Muscle of leg (tissue), 11 donors: Measurements from ENCODE around the gene KBTBD4. TPM values are rescaled to one million over a fixed set of nuclear protein-coding genes. Genes with fewer than 3 reads are reported as not detected.
A peak's percentile ranks its signal among the peaks of the same experiment; 100 is the strongest.
"Not testable (repeated sequence)": the region's sequence is repeated elsewhere in the genome, so short reads cannot be mapped to it uniquely, and the experiment has no call there.

Experiments
- DNase-seq: peaks from one replicate; pipeline ENCODE4 v3.0.0; 2013
- H3K27ac ChIP-seq: one replicate; pipeline ENCODE4 v1.5.1; 2013; ENCODE audit warnings: mild to moderate bottlenecking, low read length, control low read depth
- H3K27me3 ChIP-seq: one replicate; pipeline ENCODE4 v1.6.1; 2013; ENCODE audit warnings: low read length; ENCODE audit not compliant: control insufficient read depth, insufficient read depth
- H3K36me3 ChIP-seq: one replicate; pipeline ENCODE4 v1.6.1; 2013; ENCODE audit warnings: low read length; ENCODE audit not compliant: control insufficient read depth, insufficient read depth
- H3K4me1 ChIP-seq: one replicate; pipeline ENCODE4 v1.6.1; 2013; ENCODE audit warnings: low read length; ENCODE audit not compliant: control insufficient read depth, insufficient read depth
- H3K4me3 ChIP-seq: one replicate; pipeline ENCODE4 v1.5.1; 2013; ENCODE audit warnings: low read length, control low read depth
- H3K9me3 ChIP-seq: replicated peaks from 2 replicates; pipeline ENCODE4 v1.6.1; 2013; ENCODE audit warnings: low read depth, low read length; ENCODE audit not compliant: control insufficient read depth
- WGBS: methylation state at CpG from one replicate; pipeline ENCODE4 v1.1.5; 2013; ENCODE audit warnings: missing lambda C conversion rate; ENCODE audit not compliant: insufficient coverage; 5-methylcytosine and 5-hydroxymethylcytosine counted together
- polyA plus RNA-seq, 8 donors: library from polyadenylated mRNA; unstranded; fragments of 120-200 nt; gene quantifications; one replicate each; pipeline versions ENCODE4 v1.2.1 to v1.2.3, GENCODE V29; 2013; ENCODE audit warnings: inconsistent platforms in 1 of 8, low replicate concordance in 1 of 8; ENCODE audit not compliant: insufficient read length in 8 of 8, insufficient read depth in 1 of 8
- total RNA-seq: library from RNA; stranded (reverse); fragments of 120-200 nt; gene quantifications from one replicate; pipeline ENCODE4 v1.2.4, GENCODE V29; 2013

KBTBD4 gene
- total and polyA plus RNA-seq, 9 donors, result 11.8 to 16.5 (median 15.4) TPM

GRCh38 chr11:47564933-47565339 lies 13.8 kb downstream of the KBTBD4 start:
- Histone ChIP-seq H3K36me3 (peaks cover 14% of the 10 kb centered on the region), H3K4me1 (peaks cover 12% of the 10 kb centered on the region), H3K27ac (peak overlapping the region; percentile 71), H3K4me3 (peak overlapping the region; percentile 71), H3K27me3 (no peaks in the 10 kb centered on the region), H3K9me3 (no peaks in the 10 kb centered on the region)
- WGBS, result 0% methylated on average over 5 of the region's 11 CpGs
- DNase-seq, result no peak

- not testable (repeated sequence) for H3K4me3 ChIP-seq
These were observed 14.4 kb downstream of the KBTBD4 start for GRCh38 chr11:47564366-47564765.

GRCh38 chr11:47562393-47562792 lies 16.4 kb downstream of the KBTBD4 start:
- H3K4me3 ChIP-seq, H3K9me3 ChIP-seq, H3K36me3 ChIP-seq, DNase-seq, H3K27me3 ChIP-seq, H3K27ac ChIP-seq: not testable (repeated sequence)
- no CpG with 5 or more reads among the region's 4 CpGs for WGBS
- H3K4me1 ChIP-seq, result peaks cover 12% of the 10 kb centered on the region

More at GRCh38 chr11:47564366-47564765, 14.4 kb downstream of the KBTBD4 start:
- peaks cover 12% of the 10 kb centered on the region for H3K4me1 ChIP-seq
- not testable (repeated sequence) for H3K9me3 ChIP-seq, H3K36me3 ChIP-seq, DNase-seq, H3K27me3 ChIP-seq, H3K27ac ChIP-seq
- 94% methylated on average over 5 of the region's 10 CpGs for WGBS

- Histone ChIP-seq H3K9me3 (no peaks in the 10 kb centered on the region), H3K4me3 (no peak overlapping the region), H3K36me3 (no peaks in the 10 kb centered on the region), H3K4me1 (peaks cover 7% of the 10 kb centered on the region), H3K27me3 (no peaks in the 10 kb centered on the region), H3K27ac (no peak overlapping the region)
- WGBS, result 80% methylated on average over 2 of the region's 2 CpGs
- no peak for DNase-seq
These were observed 18.3 kb downstream of the KBTBD4 start for GRCh38 chr11:47560426-47560825.

- no peak overlapping the region for H3K27ac ChIP-seq
- WGBS, result no CpG with 5 or more reads among the region's 1 CpG
- H3K4me3 ChIP-seq, result no peak overlapping the region
- no peak for DNase-seq
- H3K36me3 ChIP-seq, result no peaks in the 10 kb centered on the region
- no peaks in the 10 kb centered on the region for H3K9me3 ChIP-seq
- H3K27me3 ChIP-seq, result no peaks in the 10 kb centered on the region
- no peaks in the 10 kb centered on the region for H3K4me1 ChIP-seq
These were observed 20.1 kb downstream of the KBTBD4 start for GRCh38 chr11:47558695-47559094.

GRCh38 chr11:47557004-47557403 lies 21.8 kb downstream of the KBTBD4 start:
- H3K36me3 ChIP-seq, H3K4me3 ChIP-seq, H3K27ac ChIP-seq, H3K4me1 ChIP-seq, H3K9me3 ChIP-seq, H3K27me3 ChIP-seq, DNase-seq: not testable (repeated sequence)
- WGBS, result 100% methylated on average over 3 of the region's 12 CpGs

GRCh38 chr11:47553406-47553743 lies 25.4 kb downstream of the KBTBD4 start:
- peak; percentile 68 for DNase-seq
- H3K36me3 ChIP-seq, result no peaks in the 10 kb centered on the region
- H3K27ac ChIP-seq, result peak overlapping the region; percentile 89
- H3K4me1 ChIP-seq, result peaks cover 16% of the 10 kb centered on the region
- H3K9me3 ChIP-seq, result no peaks in the 10 kb centered on the region
- peak overlapping the region; percentile 97 for H3K4me3 ChIP-seq
- WGBS, result no CpG with 5 or more reads among the region's 9 CpGs
- H3K27me3 ChIP-seq, result no peaks in the 10 kb centered on the region

- Histone ChIP-seq H3K9me3 (no peaks in the 10 kb centered on the region), H3K4me1 (peaks cover 16% of the 10 kb centered on the region), H3K4me3 (peak within 1 kb of the TSS; percentile 97), H3K27ac (peak within 1 kb of the TSS; percentile 96), H3K36me3 (no peaks in the 10 kb centered on the region), H3K27me3 (no peaks in the 10 kb centered on the region)
- under 1% methylated on average over 89 of the region's 89 CpGs for WGBS
- peak; percentile 96 for DNase-seq
These were observed 26.0 kb downstream of the KBTBD4 start, which contains the start of gene CELF1 for GRCh38 chr11:47552566-47553405. TSS of gene CELF1 (minus strand) at chr11:47553132. CDS start at chr11:47499523, 53,609 bp downstream.

GRCh38 chr11:47552056-47552565 lies 26.7 kb downstream of the KBTBD4 start:
- Histone ChIP-seq H3K4me3 (peak overlapping the region; percentile 97), H3K27ac (peak overlapping the region; percentile 96), H3K9me3 (no peaks in the 10 kb centered on the region), H3K27me3 (no peaks in the 10 kb centered on the region), H3K36me3 (no peaks in the 10 kb centered on the region), H3K4me1 (peaks cover 16% of the 10 kb centered on the region)
- WGBS, result under 1% methylated on average over 17 of the region's 22 CpGs
- peak; percentile 37 for DNase-seq

- peak overlapping the region; percentile 1 for H3K27ac ChIP-seq
- peaks cover 16% of the 10 kb centered on the region for H3K4me1 ChIP-seq
- no peaks in the 10 kb centered on the region for H3K27me3 ChIP-seq
- no peak overlapping the region for H3K4me3 ChIP-seq
- no peaks in the 10 kb centered on the region for H3K9me3 ChIP-seq
- peak; percentile 35 for DNase-seq
- H3K36me3 ChIP-seq, result no peaks in the 10 kb centered on the region
These were observed 27.7 kb downstream of the KBTBD4 start for GRCh38 chr11:47551086-47551485.
